ENCODE measurements around the gene GGA3. TPM values are rescaled to one million over a fixed set of nuclear protein-coding genes. Genes with fewer than 3 reads are reported as not detected.
"Not testable (repeated sequence)": the region's sequence is repeated elsewhere in the genome, so short reads cannot be mapped to it uniquely, and the experiment has no call there.

Gene GGA3
- total RNA-seq, 1 donor from 2014 or later: 34.3 TPM

- TF ChIP-seq, protein P1, sequence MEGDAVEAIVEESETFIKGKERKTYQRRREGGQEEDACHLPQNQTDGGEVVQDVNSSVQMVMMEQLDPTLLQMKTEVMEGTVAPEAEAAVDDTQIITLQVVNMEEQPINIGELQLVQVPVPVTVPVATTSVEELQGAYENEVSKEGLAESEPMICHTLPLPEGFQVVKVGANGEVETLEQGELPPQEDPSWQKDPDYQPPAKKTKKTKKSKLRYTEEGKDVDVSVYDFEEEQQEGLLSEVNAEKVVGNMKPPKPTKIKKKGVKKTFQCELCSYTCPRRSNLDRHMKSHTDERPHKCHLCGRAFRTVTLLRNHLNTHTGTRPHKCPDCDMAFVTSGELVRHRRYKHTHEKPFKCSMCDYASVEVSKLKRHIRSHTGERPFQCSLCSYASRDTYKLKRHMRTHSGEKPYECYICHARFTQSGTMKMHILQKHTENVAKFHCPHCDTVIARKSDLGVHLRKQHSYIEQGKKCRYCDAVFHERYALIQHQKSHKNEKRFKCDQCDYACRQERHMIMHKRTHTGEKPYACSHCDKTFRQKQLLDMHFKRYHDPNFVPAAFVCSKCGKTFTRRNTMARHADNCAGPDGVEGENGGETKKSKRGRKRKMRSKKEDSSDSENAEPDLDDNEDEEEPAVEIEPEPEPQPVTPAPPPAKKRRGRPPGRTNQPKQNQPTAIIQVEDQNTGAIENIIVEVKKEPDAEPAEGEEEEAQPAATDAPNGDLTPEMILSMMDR (IDR thresholded peaks at IDR 0.05): no peak
- Mint-ChIP-seq H3K4me3 (ENCODE audit: unreplicated experiment) (no peak overlapping the region), H3K36me3 (ENCODE audit: unreplicated experiment) (no peaks in the 10 kb centered on the region), H3K27me3 (ENCODE audit: unreplicated experiment) (no peaks in the 10 kb centered on the region), H3K9me3 (ENCODE audit: unreplicated experiment) (no peaks in the 10 kb centered on the region), H3K27ac (ENCODE audit: unreplicated experiment) (no peak overlapping the region), H3K4me1 (ENCODE audit: unreplicated experiment) (no peaks in the 10 kb centered on the region)
- no peak for DNase-seq (ENCODE audit: extremely low spot score, unreplicated experiment)
Observed at GRCh38 chr17:75301049-75301448, 39.6 kb upstream of the GGA3 start.

DNA sequence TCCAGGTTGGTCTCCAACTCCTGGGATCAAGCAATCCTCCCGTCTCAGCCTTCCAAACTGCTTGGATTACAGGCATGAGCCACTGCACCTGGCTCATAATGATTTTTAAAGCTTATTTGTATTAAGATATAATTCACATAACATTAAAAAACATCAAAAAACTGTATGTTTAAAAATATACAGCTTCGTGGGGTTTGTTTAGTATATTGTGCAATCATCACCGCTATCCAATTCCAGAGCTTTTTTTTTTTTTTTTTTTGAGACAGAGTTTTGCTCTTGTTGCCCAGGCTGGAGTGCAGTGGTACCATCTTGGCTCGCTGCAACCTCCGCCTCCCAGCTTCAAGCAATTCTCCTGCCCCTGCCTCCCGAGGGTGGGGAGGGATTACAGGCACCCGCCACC is 38.9 kb upstream of the GGA3 start:
- no peak overlapping the region for H3K27ac Mint-ChIP-seq (ENCODE audit: unreplicated experiment)
- TF ChIP-seq, protein P1 (IDR thresholded peaks at IDR 0.05): no peak

DNA sequence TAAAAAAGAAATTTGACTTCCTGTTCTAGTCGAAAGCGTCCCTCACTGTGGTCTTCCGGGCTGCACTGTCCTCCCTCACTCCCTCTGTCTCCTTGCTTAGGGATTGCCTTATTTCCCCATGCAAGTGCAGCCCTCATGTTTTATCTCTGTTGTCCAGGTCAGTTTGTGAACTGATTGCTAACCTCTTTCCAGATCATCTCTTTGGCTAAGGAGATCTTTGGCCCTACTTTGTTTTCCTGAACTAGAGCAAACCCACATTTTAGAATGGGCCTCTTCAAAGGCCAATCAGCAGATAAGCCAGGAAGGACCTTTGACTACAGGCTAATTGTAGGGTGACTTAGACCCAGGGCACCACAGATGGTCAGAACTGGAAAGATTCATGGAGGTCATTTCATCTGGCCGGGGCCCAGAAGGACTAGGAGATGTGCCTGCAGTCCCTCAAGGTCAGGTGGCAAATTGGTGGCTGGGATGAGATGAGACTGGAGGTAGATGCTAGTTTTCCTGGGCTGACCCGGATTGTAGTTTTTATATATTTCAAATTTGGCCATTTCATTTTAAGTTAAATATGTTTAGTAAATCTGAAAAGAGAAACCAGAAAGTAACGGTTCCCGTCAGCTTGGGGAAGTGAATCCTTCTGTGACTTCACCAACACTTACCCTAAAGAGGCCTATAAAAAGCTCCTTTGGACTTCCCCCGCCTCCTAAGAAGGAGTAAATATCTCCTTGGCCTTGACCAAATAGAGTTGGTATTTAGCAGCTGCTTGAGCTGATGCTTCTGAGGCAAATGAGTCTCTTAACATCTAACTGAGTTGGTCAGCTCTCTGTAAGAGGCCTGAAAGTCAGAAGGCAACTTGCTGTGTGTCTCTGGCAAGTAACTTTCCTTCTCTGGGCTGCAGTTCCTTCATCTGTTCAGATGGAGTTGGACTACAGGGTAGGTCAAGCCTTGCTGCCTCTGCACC is 34.1 kb upstream of the GGA3 start:
- H3K4me3 Mint-ChIP-seq (ENCODE audit: unreplicated experiment): no peak overlapping the region
- H3K27me3 Mint-ChIP-seq (ENCODE audit: unreplicated experiment): no peaks in the 10 kb centered on the region
- no peak overlapping the region for H3K27ac Mint-ChIP-seq (ENCODE audit: unreplicated experiment)
- TF ChIP-seq, protein P1 (IDR thresholded peaks at IDR 0.05): no peak
- no peak for DNase-seq (ENCODE audit: extremely low spot score, unreplicated experiment)
- no peaks in the 10 kb centered on the region for H3K4me1 Mint-ChIP-seq (ENCODE audit: unreplicated experiment)
- H3K36me3 Mint-ChIP-seq (ENCODE audit: unreplicated experiment): no peaks in the 10 kb centered on the region
- H3K9me3 Mint-ChIP-seq (ENCODE audit: unreplicated experiment): no peaks in the 10 kb centered on the region

More for the DNA sequence above, 38.9 kb upstream of the GGA3 start:
- Mint-ChIP-seq H3K9me3 (ENCODE audit: unreplicated experiment) (no peaks in the 10 kb centered on the region), H3K4me1 (ENCODE audit: unreplicated experiment) (no peaks in the 10 kb centered on the region), H3K4me3 (ENCODE audit: unreplicated experiment) (no peak overlapping the region), H3K27me3 (ENCODE audit: unreplicated experiment) (no peaks in the 10 kb centered on the region), H3K36me3 (ENCODE audit: unreplicated experiment) (no peaks in the 10 kb centered on the region)
- no peak for DNase-seq (ENCODE audit: extremely low spot score, unreplicated experiment)

GRCh38 chr17:75292810-75293448 is 31.5 kb upstream of the GGA3 start:
- not testable (repeated sequence) for H3K27ac Mint-ChIP-seq (ENCODE audit: unreplicated experiment); H3K4me1 Mint-ChIP-seq (ENCODE audit: unreplicated experiment); H3K4me3 Mint-ChIP-seq (ENCODE audit: unreplicated experiment); H3K27me3 Mint-ChIP-seq (ENCODE audit: unreplicated experiment); H3K36me3 Mint-ChIP-seq (ENCODE audit: unreplicated experiment); H3K9me3 Mint-ChIP-seq (ENCODE audit: unreplicated experiment); DNase-seq (ENCODE audit: extremely low spot score, unreplicated experiment)

DNA sequence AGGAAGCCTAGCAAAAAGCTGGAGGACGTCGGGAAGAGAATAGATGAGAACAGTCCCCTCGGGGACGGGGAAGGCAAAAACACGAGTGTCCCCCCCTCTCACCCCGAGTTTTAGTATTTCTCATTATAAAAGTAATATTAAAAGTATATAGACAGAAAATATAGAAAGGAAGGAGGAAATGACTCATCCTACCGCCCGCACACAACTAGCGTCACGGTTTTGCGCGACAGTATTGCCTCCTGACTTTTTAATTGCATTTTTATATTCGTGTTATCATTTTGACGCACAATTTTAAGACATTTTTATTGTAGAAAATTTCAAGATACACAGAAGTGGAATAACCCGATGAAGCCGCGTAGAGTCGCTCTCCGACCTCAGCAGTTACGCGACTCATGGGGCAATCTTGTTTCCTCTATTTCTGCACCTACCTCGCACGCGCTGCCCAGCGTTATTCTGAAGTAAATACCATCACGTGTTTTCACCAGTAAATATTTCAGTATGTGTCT is 28.5 kb upstream of the GGA3 start:
- H3K27ac Mint-ChIP-seq (ENCODE audit: unreplicated experiment): peak overlapping the region; percentile 99
- no peak for DNase-seq (ENCODE audit: extremely low spot score, unreplicated experiment)
- H3K27me3 Mint-ChIP-seq (ENCODE audit: unreplicated experiment): no peaks in the 10 kb centered on the region
- H3K9me3 Mint-ChIP-seq (ENCODE audit: unreplicated experiment): no peaks in the 10 kb centered on the region
- H3K4me3 Mint-ChIP-seq (ENCODE audit: unreplicated experiment): peak overlapping the region; percentile 96
- peaks cover 7% of the 10 kb centered on the region for H3K4me1 Mint-ChIP-seq (ENCODE audit: unreplicated experiment)
- H3K36me3 Mint-ChIP-seq (ENCODE audit: unreplicated experiment): peaks cover 3% of the 10 kb centered on the region
- TF ChIP-seq, protein P1 (IDR thresholded peaks at IDR 0.05): no peak
